Prostate gland (tissue), 2 donors: ENCODE data around the gene CHCHD6. TPM values are rescaled to one million over a fixed set of nuclear protein-coding genes. Genes with fewer than 3 reads are reported as not detected.

Experiments used
- DNase-seq: peaks from one replicate; pipeline ENCODE4 v3.0.0-alpha.2; 2019; ENCODE audit warnings: low spot score
- H3K27ac ChIP-seq, 2 donors: fragments of 200-600 bp; sonication (generic); 2 replicates each; pipeline ENCODE4 v1.5.1; 2017 to 2019
- H3K27me3 ChIP-seq: fragments of 200-600 bp; sonication (generic); replicated peaks from 2 replicates; pipeline ENCODE4 v1.5.1; 2019; ENCODE audit not compliant: insufficient read depth
- H3K36me3 ChIP-seq, 2 donors: fragments of 200-600 bp; sonication (generic); 1 replicate in 1 of 2; 2 replicates in 1 of 2; pipeline versions ENCODE4 v1.5.1 to v1.8.1; 2017 to 2019
- H3K4me1 ChIP-seq: fragments of 200-600 bp; sonication (generic); replicated peaks from 2 replicates; pipeline ENCODE4 v1.5.1; 2019
- H3K4me3 ChIP-seq, 2 donors: fragments of 200-600 bp; sonication (generic); 2 replicates each; pipeline ENCODE4 v1.5.1; 2017 to 2019
- H3K9me3 ChIP-seq: fragments of 200-600 bp; sonication (generic); 2 replicates; pipeline ENCODE4 v1.5.1; 2017
- POLR2A ChIP-seq: fragments of 450-650 bp; IDR thresholded peaks from one replicate; pipeline ENCODE4 v1.6.1; 2016; ENCODE audit warnings: antibody characterized with exemption, mild to moderate bottlenecking
- POLR2AphosphoS5 ChIP-seq: sonication (generic); formaldehyde crosslinking; IDR thresholded peaks from one replicate; pipeline ENCODE4 v1.6.1; 2017; ENCODE audit warnings: antibody characterized with exemption
- WGBS: methylation state at CpG from one replicate; pipeline ENCODE4 v1.1.5; 2018; 5-methylcytosine and 5-hydroxymethylcytosine counted together
- intact Hi-C: fragments of 100-400 bp; cut with DNase I; formaldehyde crosslinking; loops from one replicate; pipeline ENCODE4 v1.14.2; 2022
- total RNA-seq, 2 donors: library from RNA; depleted of rRNA; stranded (reverse); fragments of >200 nt; gene quantifications; one replicate each; pipeline ENCODE4 v1.1.0, GENCODE V29; 2016
- TF ChIP-seq, protein P1 (sequence below), 4 experiments: fragments of 200-600 bp in 2 of 4; fragments of 450-650 bp in 2 of 4; sonication (generic) in 2 of 4; IDR thresholded peaks; 1 replicate in 3 of 4; 2 replicates in 1 of 4; pipeline ENCODE4 v1.5.1; 2016 to 2019; ENCODE audit warnings: antibody characterized with exemption in 4 of 4, mild to moderate bottlenecking in 2 of 4, moderate library complexity in 2 of 4

Gene CHCHD6
- total RNA-seq, 2 donors from 2014 or later: 13.9 to 34.4 TPM

DNA sequence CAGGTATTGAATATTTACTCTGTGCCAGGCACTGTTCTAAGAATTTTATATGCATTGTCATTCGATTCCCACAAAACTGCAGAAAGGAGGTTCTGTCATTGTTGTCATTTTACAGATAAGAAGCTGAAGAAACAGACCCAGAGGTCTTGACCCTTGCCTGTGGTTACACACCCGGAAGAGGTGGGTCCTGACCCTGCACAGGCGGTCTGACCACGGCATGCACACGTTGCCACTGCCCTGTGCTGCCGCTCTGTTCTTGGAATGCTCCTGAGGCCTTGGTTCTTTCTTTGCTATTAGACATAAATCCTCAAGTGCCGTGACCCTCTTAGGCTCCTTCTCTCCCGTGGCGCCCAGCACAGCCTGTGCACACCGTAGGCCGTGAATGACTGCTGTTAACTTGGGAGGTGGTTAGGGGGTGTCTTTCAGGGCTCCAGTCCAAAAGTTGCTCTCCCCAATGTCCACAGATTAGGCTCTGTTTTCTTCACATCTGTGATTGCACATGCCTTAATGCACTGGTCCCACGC, 204.8 kb downstream of the CHCHD6 start:
- Histone ChIP-seq H3K4me1 (no peaks in the 10 kb centered on the region), H3K27me3 (no peaks in the 10 kb centered on the region), H3K4me3 (no peak overlapping the region), H3K36me3 (no peaks in the 10 kb centered on the region), H3K9me3 (no peaks in the 10 kb centered on the region), H3K27ac (no peak overlapping the region)
- 81% methylated on average over 12 of the region's 12 CpGs for WGBS
- intact Hi-C loops: no loop called here
- DNase-seq: no peak
- TF ChIP-seq, protein P1, sequence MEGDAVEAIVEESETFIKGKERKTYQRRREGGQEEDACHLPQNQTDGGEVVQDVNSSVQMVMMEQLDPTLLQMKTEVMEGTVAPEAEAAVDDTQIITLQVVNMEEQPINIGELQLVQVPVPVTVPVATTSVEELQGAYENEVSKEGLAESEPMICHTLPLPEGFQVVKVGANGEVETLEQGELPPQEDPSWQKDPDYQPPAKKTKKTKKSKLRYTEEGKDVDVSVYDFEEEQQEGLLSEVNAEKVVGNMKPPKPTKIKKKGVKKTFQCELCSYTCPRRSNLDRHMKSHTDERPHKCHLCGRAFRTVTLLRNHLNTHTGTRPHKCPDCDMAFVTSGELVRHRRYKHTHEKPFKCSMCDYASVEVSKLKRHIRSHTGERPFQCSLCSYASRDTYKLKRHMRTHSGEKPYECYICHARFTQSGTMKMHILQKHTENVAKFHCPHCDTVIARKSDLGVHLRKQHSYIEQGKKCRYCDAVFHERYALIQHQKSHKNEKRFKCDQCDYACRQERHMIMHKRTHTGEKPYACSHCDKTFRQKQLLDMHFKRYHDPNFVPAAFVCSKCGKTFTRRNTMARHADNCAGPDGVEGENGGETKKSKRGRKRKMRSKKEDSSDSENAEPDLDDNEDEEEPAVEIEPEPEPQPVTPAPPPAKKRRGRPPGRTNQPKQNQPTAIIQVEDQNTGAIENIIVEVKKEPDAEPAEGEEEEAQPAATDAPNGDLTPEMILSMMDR (IDR thresholded peaks at IDR 0.05): no peak
- TF ChIP-seq POLR2A (no peak), POLR2AphosphoS5 (no peak)

DNA sequence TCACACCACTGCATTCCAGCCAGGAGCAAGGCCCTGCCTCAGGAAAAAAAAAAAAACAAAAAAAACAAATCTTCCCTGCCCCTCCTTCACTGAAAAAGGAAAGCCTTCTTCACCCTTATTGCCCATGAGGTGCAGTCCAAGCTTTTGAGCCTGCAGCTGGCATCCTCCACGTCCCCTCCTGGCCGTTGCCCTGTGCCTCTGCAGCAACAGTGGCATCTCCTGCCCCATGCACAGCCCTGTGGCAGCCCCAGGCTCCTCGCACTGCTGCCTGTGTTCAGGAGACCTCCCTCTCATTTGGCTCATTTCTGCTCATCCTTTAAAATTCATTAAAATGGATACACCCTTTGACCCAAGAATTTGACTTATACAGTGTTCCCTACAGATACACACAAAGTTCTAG, 206.2 kb downstream of the CHCHD6 start:
- Histone ChIP-seq H3K27ac (no peak overlapping the region), H3K27me3 (no peaks in the 10 kb centered on the region), H3K4me1 (no peaks in the 10 kb centered on the region), H3K4me3 (no peak overlapping the region), H3K36me3 (no peaks in the 10 kb centered on the region), H3K9me3 (no peaks in the 10 kb centered on the region)
- TF ChIP-seq, protein P1 (IDR thresholded peaks at IDR 0.05): no peak
- TF ChIP-seq POLR2AphosphoS5 (no peak), POLR2A (no peak)
- intact Hi-C loops: no loop called here
- WGBS: 91% methylated on average over 3 of the region's 3 CpGs
- DNase-seq: no peak

DNA sequence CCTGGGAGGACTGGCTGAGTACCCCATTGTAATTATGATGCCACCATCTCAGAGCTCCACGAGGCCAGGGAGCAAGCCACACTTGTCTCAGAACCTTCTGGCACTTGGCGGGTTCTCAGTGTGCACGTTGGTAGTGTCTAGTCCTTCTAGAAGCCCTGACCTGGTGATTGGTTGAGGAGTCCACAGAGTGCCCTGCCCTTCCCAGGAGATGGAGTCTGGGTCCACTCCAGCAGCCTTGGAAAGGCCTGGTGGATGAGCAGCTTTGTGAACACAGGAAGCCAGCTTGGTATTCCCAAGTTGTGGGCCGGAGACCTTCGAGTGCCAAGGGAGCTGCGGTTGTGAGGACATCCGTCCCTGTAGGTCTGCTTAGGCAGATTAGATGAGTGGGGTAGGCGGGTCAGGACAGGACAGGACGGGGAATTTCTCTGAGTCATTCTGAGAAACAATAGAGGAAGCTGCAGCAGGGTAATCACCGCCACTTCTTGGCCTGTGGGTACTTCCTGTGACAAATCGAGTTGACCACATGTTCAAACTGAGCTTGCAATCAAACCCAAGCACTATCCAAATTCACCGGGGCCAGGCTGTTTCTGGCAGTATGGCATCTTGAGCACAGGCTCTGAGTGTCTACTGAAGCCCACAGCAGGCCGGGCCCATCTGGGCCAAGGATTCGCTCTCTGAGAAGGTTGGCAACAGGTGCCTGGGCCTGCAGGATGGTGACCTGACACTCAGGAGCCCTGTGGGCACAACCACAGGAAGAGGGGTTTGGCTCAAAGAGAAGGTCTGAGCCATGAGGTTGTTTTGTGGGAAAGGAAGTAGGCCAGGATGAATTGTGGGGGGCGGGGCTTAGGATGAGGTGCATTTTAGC, 207.4 kb downstream of the CHCHD6 start:
- H3K27ac ChIP-seq: no peak overlapping the region

DNA sequence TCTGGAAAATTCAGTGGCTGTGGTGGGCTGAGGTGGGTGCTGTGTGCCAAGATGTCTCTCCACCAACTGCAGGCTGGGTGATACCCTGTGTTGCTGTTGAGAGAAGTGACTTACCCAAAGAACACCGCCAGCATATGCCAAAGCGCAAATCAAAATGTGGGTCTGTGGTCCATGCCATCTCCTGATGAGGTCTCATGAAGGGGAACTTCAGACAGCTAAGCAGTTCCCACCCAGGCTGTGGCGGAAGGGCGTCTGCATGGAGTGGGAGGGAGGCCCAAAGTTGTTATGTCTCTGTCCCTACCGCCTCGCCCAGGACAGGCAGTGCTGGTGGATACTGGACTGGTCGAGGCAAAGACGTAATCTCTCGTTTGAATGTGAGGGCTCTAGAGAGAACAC, 208.0 kb downstream of the CHCHD6 start:
- 94% methylated on average over 9 of the region's 9 CpGs for WGBS
- H3K27ac ChIP-seq: no peak overlapping the region

More for the DNA sequence above, 207.4 kb downstream of the CHCHD6 start:
- 57% methylated on average over 15 of the region's 15 CpGs for WGBS
- no peak overlapping the region for H3K4me3 ChIP-seq
- no peaks in the 10 kb centered on the region for H3K9me3 ChIP-seq
- peak; percentile 64 for DNase-seq
- no peaks in the 10 kb centered on the region for H3K27me3 ChIP-seq
- intact Hi-C loops: no loop called here
- H3K36me3 ChIP-seq: no peaks in the 10 kb centered on the region
- no peaks in the 10 kb centered on the region for H3K4me1 ChIP-seq
- TF ChIP-seq, protein P1 (IDR thresholded peaks at IDR 0.05): no peak
- TF ChIP-seq POLR2A: no peak
- TF ChIP-seq POLR2AphosphoS5: peak; percentile 49

More for the DNA sequence above, 208.0 kb downstream of the CHCHD6 start:
- DNase-seq: no peak
- H3K4me3 ChIP-seq: no peak overlapping the region
- H3K36me3 ChIP-seq: no peaks in the 10 kb centered on the region
- no peaks in the 10 kb centered on the region for H3K4me1 ChIP-seq
- no peaks in the 10 kb centered on the region for H3K27me3 ChIP-seq
- no peaks in the 10 kb centered on the region for H3K9me3 ChIP-seq
- intact Hi-C loops: no loop called here
- TF ChIP-seq, protein P1 (IDR thresholded peaks at IDR 0.05): no peak
- no peak for TF ChIP-seq POLR2AphosphoS5
